Measurements from ENCODE around the gene TMEM254.

DNA sequence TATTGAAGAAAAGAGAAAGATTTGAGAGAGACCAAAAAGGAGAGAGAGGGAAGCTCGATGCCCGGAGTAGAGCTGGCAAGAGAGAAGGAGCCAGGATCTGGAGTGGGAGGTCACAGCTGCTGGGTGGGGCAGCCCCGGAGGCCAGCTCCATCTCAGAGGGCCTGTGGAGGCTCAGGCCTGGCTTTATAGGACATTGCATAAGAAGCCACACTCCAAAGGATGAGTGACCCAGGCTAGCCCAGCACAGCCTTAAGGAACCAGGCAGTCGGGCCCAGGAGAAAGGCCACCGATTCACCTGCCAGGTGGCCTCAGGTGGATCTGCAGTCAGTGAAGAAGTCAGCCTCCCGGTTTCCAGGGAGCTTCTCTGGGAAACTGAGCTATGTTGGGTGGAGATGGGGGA lies 54.7 kb downstream of the TMEM254 start:
- TF ChIP-seq POLR2A (IDR thresholded peaks at IDR 0.05): peak in 1 of 2 donors; percentile 32
- TF ChIP-seq, protein P1, sequence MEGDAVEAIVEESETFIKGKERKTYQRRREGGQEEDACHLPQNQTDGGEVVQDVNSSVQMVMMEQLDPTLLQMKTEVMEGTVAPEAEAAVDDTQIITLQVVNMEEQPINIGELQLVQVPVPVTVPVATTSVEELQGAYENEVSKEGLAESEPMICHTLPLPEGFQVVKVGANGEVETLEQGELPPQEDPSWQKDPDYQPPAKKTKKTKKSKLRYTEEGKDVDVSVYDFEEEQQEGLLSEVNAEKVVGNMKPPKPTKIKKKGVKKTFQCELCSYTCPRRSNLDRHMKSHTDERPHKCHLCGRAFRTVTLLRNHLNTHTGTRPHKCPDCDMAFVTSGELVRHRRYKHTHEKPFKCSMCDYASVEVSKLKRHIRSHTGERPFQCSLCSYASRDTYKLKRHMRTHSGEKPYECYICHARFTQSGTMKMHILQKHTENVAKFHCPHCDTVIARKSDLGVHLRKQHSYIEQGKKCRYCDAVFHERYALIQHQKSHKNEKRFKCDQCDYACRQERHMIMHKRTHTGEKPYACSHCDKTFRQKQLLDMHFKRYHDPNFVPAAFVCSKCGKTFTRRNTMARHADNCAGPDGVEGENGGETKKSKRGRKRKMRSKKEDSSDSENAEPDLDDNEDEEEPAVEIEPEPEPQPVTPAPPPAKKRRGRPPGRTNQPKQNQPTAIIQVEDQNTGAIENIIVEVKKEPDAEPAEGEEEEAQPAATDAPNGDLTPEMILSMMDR (IDR thresholded peaks at IDR 0.05): no peak
- TF ChIP-seq EP300 (IDR thresholded peaks at IDR 0.05): peak in 1 of 2 donors; percentile 36
